ENCODE data around the gene LSM7. TPM values are rescaled to one million over a fixed set of nuclear protein-coding genes. Genes with fewer than 3 reads are reported as not detected.

Gene LSM7
- total and polyA plus RNA-seq, 9 of the 15 experiments (the other 6 are each of a cell fraction or from before 2014, with no cell fraction given): 40.5 to 690 (median 265) TPM

- TF ChIP-seq ZHX1 (conservative IDR thresholded peaks at IDR 0.05; ENCODE audit: low read length): no peak
- no peak for TF ChIP-seq DNMT1 (IDR thresholded peaks at IDR 0.05)
- TF ChIP-seq KDM1A (IDR thresholded peaks at IDR 0.05): peak in 1 of 2 experiments; percentile 46; a peak in 2 of 4 replicates
- TF ChIP-seq ATF3 (IDR thresholded peaks at IDR 0.05): peak; percentile 56
- no peak for TF ChIP-seq ATF3 (CRISPR knock-in tag; conservative IDR thresholded peaks at IDR 0.05)
- TF ChIP-seq MXD1 (CRISPR knock-in tag; IDR thresholded peaks at IDR 0.05; ENCODE audit: borderline replicate concordance, poor library complexity, severe bottlenecking): no peak
- TF ChIP-seq GMEB1 (CRISPR knock-in tag; IDR thresholded peaks at IDR 0.05): no peak
- TF ChIP-seq ZNF695 (CRISPR knock-in tag; IDR thresholded peaks at IDR 0.05): no peak
- TF ChIP-seq ZNF76 (CRISPR knock-in tag; IDR thresholded peaks at IDR 0.05; ENCODE audit: borderline replicate concordance): no peak
- no peak for TF ChIP-seq JUN (IDR thresholded peaks at IDR 0.05; ENCODE audit: borderline replicate concordance, low read depth, low read length)
- TF ChIP-seq JUN (CRISPR knock-in tag; IDR thresholded peaks at IDR 0.05; ENCODE audit: borderline replicate concordance): no peak
- no peak for TF ChIP-seq ZNF146 (CRISPR knock-in tag; IDR thresholded peaks at IDR 0.05; ENCODE audit: unreplicated experiment)
- no peak for TF ChIP-seq EP400 (IDR thresholded peaks at IDR 0.05)
- no peak for TF ChIP-seq GATAD2B (IDR thresholded peaks at IDR 0.05; ENCODE audit: borderline replicate concordance)
- TF ChIP-seq EHMT2 (IDR thresholded peaks at IDR 0.05): no peak
- no peak for TF ChIP-seq MBD2 (IDR thresholded peaks at IDR 0.05; ENCODE audit: borderline replicate concordance, low read depth)
- TF ChIP-seq HNRNPLL (IDR thresholded peaks at IDR 0.05; ENCODE audit: low read depth, low read length, poor library complexity, severe bottlenecking): no peak
- TF ChIP-seq SMC3 (conservative IDR thresholded peaks at IDR 0.05; ENCODE audit: insufficient read depth, low read depth, low read length): no peak
- TF ChIP-seq RCOR1 (IDR thresholded peaks at IDR 0.05; ENCODE audit: borderline replicate concordance in 1 of 2, low read depth in 2 of 2, low read length in 2 of 2): 0 out of 4 replicates have a peak, but pooled peaks of 1 of the 2 experiments have one; percentile 13
- no peak for TF ChIP-seq ZNF165 (CRISPR knock-in tag; IDR thresholded peaks at IDR 0.05; ENCODE audit: borderline replicate concordance)
- no peak for TF ChIP-seq COPS2 (conservative IDR thresholded peaks at IDR 0.05)
- no peak for TF ChIP-seq FOXK2 (conservative IDR thresholded peaks at IDR 0.05 in 1 of 2, IDR thresholded peaks at IDR 0.05 in 1 of 2; ENCODE audit: low read depth in 2 of 2)
- TF ChIP-seq PTBP1 (IDR thresholded peaks at IDR 0.05; ENCODE audit: low read depth, low read length): 0 out of 2 replicates have a peak, but pooled peaks have one; percentile 32
- TF ChIP-seq SAP30 (IDR thresholded peaks at IDR 0.05; ENCODE audit: borderline replicate concordance, insufficient read depth, low read depth, low read length, poor library complexity, severe bottlenecking): no peak
These were observed 54.1 kb downstream of the LSM7 start (continued) for GRCh38 chr19:2274185-2274711.

Measured in K562 (cell line).